ENCODE data around the gene CHAMP1.

CHAMP1 gene

GRCh38 chr13:114314074-114314912 is at the start of gene CHAMP1:
Gene CHAMP1 (plus strand): TSS chr13:114314503. CDS start chr13:114323843, 9,340 bp downstream.
- peak; percentile 96 for DNase-seq

GRCh38 chr13:114264886-114265611 is 49.3 kb upstream of the CHAMP1 start:
- DNase-seq = no peak

- no peak for DNase-seq
These were observed 48.1 kb upstream of the CHAMP1 start for GRCh38 chr13:114266241-114266640.

- DNase-seq = peak; percentile 22
These were observed 45.7 kb upstream of the CHAMP1 start for GRCh38 chr13:114268344-114269280.

- DNase-seq = no peak
These were observed 45.0 kb upstream of the CHAMP1 start for GRCh38 chr13:114269281-114269770.

GRCh38 chr13:114272977-114273376 is 41.3 kb upstream of the CHAMP1 start:
- no peak for DNase-seq

- DNase-seq = no peak
These were observed 39.0 kb upstream of the CHAMP1 start for GRCh38 chr13:114275304-114275703.

- DNase-seq = no peak
These were observed 35.2 kb upstream of the CHAMP1 start for GRCh38 chr13:114279146-114279545.

GRCh38 chr13:114279758-114280355 is 34.4 kb upstream of the CHAMP1 start:
- no peak for DNase-seq

GRCh38 chr13:114281351-114282040 is 32.8 kb upstream of the CHAMP1 start, which contains the start of gene UPF3A:
Gene UPF3A (plus strand): TSS chr13:114281601. CDS start chr13:114281640, 39 bp downstream.
- peak; percentile 89 for DNase-seq

- peak; percentile 27 for DNase-seq
These were observed 32.1 kb upstream of the CHAMP1 start for GRCh38 chr13:114282041-114282670.

GRCh38 chr13:114283576-114283975 is 30.7 kb upstream of the CHAMP1 start:
- no peak for DNase-seq

GRCh38 chr13:114284680-114285079 is 29.6 kb upstream of the CHAMP1 start:
- DNase-seq = no peak

- no peak for DNase-seq
These were observed 29.0 kb upstream of the CHAMP1 start for GRCh38 chr13:114285166-114285808.

GRCh38 chr13:114286808-114287207 is 27.5 kb upstream of the CHAMP1 start:
- DNase-seq = no peak

- DNase-seq = no peak
These were observed 26.1 kb upstream of the CHAMP1 start for GRCh38 chr13:114288157-114288591.

- no peak for DNase-seq
These were observed 17.9 kb upstream of the CHAMP1 start for GRCh38 chr13:114296448-114296847.

- DNase-seq = no peak
These were observed 17.4 kb upstream of the CHAMP1 start for GRCh38 chr13:114296902-114297301.

GRCh38 chr13:114298866-114299265 is 15.4 kb upstream of the CHAMP1 start:
- no peak for DNase-seq

GRCh38 chr13:114299604-114300305 is 14.5 kb upstream of the CHAMP1 start:
- DNase-seq = no peak
